ENCODE data around the gene SLC49A4. TPM values are rescaled to one million over a fixed set of nuclear protein-coding genes. Genes with fewer than 3 reads are reported as not detected.

SLC49A4 gene
- total RNA-seq, 1 donor from 2014 or later: 18.0 TPM

DNA sequence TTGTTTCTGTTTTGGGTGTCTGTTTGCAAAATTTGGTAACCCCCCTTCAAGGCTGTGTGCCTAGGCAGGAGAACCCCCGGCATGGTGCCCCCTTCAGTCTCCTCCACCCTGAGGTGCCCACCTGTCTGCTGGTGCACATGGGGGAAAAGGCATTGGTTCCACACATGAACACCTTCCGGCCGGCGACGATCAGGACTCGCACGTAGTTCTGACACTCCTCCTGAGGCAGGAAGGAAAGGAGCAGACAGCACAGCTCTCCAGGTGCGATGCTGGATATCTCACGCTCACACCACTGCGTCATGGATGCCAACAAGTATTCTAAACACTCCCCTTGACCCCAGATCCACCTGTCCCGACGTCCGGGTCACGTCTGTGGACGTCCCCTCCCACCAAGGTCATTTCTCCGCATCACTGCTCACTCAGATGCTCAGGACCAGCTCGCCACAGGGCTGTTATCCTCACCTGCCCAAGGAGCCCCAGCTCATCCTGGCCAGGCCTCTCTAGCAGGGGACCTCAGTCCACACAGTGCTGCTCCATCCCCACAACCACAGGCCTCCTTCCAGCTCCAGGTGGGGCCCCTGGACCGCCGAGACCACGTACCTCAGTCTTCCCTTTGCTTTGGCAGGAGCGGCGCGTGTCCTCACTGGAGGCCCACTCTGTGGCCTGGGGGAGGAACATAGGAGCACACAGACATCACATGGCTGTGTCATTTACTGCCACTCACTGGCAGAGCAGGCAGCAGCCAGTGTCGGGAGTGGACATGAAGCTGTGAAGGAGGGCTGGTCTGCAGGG is 133.7 kb downstream of the SLC49A4 start:
- no peak for FAIRE-seq
- Mint-ChIP-seq H3K27ac (ENCODE audit: unreplicated experiment) (no peak overlapping the region), H3K4me3 (ENCODE audit: unreplicated experiment) (no peak overlapping the region), H3K4me1 (ENCODE audit: low read depth, unreplicated experiment) (peaks cover 7% of the 10 kb centered on the region), H3K36me3 (ENCODE audit: low read depth, unreplicated experiment) (no peaks in the 10 kb centered on the region), H3K9me3 (ENCODE audit: unreplicated experiment) (peaks cover 2% of the 10 kb centered on the region), H3K27me3 (ENCODE audit: low read depth, unreplicated experiment) (peaks cover 25% of the 10 kb centered on the region)
- Histone ChIP-seq H3K36me3 (ENCODE audit: insufficient read depth, low read length) (no peaks in the 10 kb centered on the region), H3K9me3 (ENCODE audit: insufficient read depth, low read depth, low read length) (no peaks in the 10 kb centered on the region), H3K79me2 (ENCODE audit: insufficient read depth, low read length) (no peaks in the 10 kb centered on the region), H3K4me3 (ENCODE audit: insufficient read depth, low read depth, low read length) (no peak overlapping the region), H3K4me2 (ENCODE audit: low read length) (no peak overlapping the region), H2AFZ (ENCODE audit: low read depth, low read length) (no peak overlapping the region), H3K27me3 (ENCODE audit: insufficient read depth, low read length) (peaks cover 19% of the 10 kb centered on the region), H3K27ac (ENCODE audit: low read depth, low read length) (no peak overlapping the region), H4K20me1 (ENCODE audit: insufficient read depth, low read length) (no peaks in the 10 kb centered on the region), H3K9ac (ENCODE audit: low read length) (no peak overlapping the region), H3K4me1 (ENCODE audit: insufficient read depth, low read length) (no peaks in the 10 kb centered on the region)
- no peak for DNase-seq (ENCODE audit: low read depth)
- TF ChIP-seq EZH2 (IDR thresholded peaks at IDR 0.05; ENCODE audit: insufficient read depth, low read length): no peak
- TF ChIP-seq, protein P1, sequence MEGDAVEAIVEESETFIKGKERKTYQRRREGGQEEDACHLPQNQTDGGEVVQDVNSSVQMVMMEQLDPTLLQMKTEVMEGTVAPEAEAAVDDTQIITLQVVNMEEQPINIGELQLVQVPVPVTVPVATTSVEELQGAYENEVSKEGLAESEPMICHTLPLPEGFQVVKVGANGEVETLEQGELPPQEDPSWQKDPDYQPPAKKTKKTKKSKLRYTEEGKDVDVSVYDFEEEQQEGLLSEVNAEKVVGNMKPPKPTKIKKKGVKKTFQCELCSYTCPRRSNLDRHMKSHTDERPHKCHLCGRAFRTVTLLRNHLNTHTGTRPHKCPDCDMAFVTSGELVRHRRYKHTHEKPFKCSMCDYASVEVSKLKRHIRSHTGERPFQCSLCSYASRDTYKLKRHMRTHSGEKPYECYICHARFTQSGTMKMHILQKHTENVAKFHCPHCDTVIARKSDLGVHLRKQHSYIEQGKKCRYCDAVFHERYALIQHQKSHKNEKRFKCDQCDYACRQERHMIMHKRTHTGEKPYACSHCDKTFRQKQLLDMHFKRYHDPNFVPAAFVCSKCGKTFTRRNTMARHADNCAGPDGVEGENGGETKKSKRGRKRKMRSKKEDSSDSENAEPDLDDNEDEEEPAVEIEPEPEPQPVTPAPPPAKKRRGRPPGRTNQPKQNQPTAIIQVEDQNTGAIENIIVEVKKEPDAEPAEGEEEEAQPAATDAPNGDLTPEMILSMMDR (IDR thresholded peaks at IDR 0.05; ENCODE audit: insufficient read depth, low read depth, low read length): no peak

DNA sequence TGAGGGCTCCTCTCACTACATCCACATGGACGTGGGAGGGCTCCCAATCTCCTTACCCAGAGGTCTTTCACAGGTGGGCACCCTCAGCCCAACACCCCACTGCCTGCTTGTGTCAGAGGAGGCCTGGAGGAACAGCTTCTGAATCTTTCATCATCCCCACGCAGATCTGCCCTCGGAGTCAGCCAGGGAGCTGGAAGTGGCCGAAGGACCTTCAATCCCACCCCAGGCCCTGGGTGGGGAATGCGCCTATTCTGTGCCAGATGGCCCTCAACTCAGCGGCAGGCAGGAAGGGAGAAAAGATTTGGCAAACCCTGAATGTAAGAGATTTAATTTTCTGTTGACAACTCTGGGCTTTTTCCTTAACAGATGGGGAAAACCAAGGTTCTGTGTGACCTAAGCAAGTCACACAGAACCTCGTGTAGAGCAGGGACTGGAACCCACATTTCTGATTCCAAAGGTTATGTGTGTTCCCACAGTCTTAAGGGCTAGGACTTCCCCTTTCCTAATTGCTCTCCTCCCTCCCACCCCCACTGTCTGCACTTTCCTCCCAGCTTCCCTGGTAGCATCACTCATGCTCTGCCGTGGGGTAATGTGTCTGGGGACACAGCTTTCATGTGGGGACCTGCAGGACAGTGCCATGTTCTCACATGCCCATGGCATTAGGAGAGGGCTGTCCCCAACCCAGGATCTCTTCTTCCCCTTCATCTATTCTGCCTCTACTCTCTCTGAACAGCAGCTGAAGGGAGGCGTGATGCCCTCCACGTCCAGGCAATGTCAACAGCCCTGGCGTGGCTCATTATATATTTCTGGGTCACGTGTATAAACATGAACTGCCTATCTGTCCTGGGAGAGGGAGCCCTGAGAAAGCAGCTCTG is 134.6 kb downstream of the SLC49A4 start:
- no peaks in the 10 kb centered on the region for H3K36me3 Mint-ChIP-seq (ENCODE audit: low read depth, unreplicated experiment)
- H3K27me3 Mint-ChIP-seq (ENCODE audit: low read depth, unreplicated experiment): peaks cover 25% of the 10 kb centered on the region
- no peak for FAIRE-seq

More for the DNA sequence above, 134.6 kb downstream of the SLC49A4 start:
- no peaks in the 10 kb centered on the region for H4K20me1 ChIP-seq (ENCODE audit: insufficient read depth, low read length)
- peaks cover 14% of the 10 kb centered on the region for H3K27me3 ChIP-seq (ENCODE audit: insufficient read depth, low read length)
- no peak overlapping the region for H3K4me3 Mint-ChIP-seq (ENCODE audit: unreplicated experiment)
- no peaks in the 10 kb centered on the region for H3K36me3 ChIP-seq (ENCODE audit: insufficient read depth, low read length)
- H3K4me1 Mint-ChIP-seq (ENCODE audit: low read depth, unreplicated experiment): peaks cover 7% of the 10 kb centered on the region
- H3K4me2 ChIP-seq (ENCODE audit: low read length): no peak overlapping the region
- H3K27ac ChIP-seq (ENCODE audit: low read depth, low read length): no peak overlapping the region
- H3K27ac Mint-ChIP-seq (ENCODE audit: unreplicated experiment): no peak overlapping the region
- no peaks in the 10 kb centered on the region for H3K79me2 ChIP-seq (ENCODE audit: insufficient read depth, low read length)
- no peaks in the 10 kb centered on the region for H3K4me1 ChIP-seq (ENCODE audit: insufficient read depth, low read length)
- no peak overlapping the region for H3K4me3 ChIP-seq (ENCODE audit: insufficient read depth, low read depth, low read length)
- H3K9me3 ChIP-seq (ENCODE audit: insufficient read depth, low read depth, low read length): no peaks in the 10 kb centered on the region
- no peak overlapping the region for H2AFZ ChIP-seq (ENCODE audit: low read depth, low read length)
- H3K9ac ChIP-seq (ENCODE audit: low read length): no peak overlapping the region
- TF ChIP-seq EZH2 (IDR thresholded peaks at IDR 0.05; ENCODE audit: insufficient read depth, low read length): no peak
- TF ChIP-seq, protein P1 (IDR thresholded peaks at IDR 0.05; ENCODE audit: insufficient read depth, low read depth, low read length): no peak
- DNase-seq (ENCODE audit: low read depth): no peak
- H3K9me3 Mint-ChIP-seq (ENCODE audit: unreplicated experiment): peaks cover 2% of the 10 kb centered on the region
